Endothelial cell of umbilical vein (primary cell): ENCODE measurements around the gene ZNF254. TPM values are rescaled to one million over a fixed set of nuclear protein-coding genes. Genes with fewer than 3 reads are reported as not detected.

Experiments used
- BruUV-seq: library from RNA; stranded (reverse); fragments of 400-500 nt; replicated peaks from 2 replicates; lab custom pipeline; 2021; lab: Mats Ljungman, UMichigan
- CTCF ChIA-PET: fragments of 300-600, 350-600 bp; sonication (Branson Sonifier 250); formaldehyde crosslinking; loops from one replicate; lab custom pipeline; 2021; ENCODE audit warnings: antibody characterized with exemption, inconsistent platforms; lab: Charles Lee
- POLR2A ChIA-PET: fragments of 300-600, 350-600 bp; sonication (Branson Sonifier 250); formaldehyde crosslinking; loops from one replicate; lab custom pipeline; 2021; ENCODE audit warnings: antibody characterized with exemption, inconsistent platforms; lab: Charles Lee
- DNase-seq: peaks from one replicate; pipeline ENCODE4 v3.0.0-alpha.2; 2011; ENCODE audit warnings: low read depth, low spot score
- FAIRE-seq: peaks from 2 replicates; lab custom pipeline; 2011; peaks lifted over from hg19 to GRCh38; lab: Jason Lieb, UNC
- H2AFZ ChIP-seq: 2 replicates; pipeline ENCODE4 v1.6.0; 2012; ENCODE audit warnings: low read depth, low read length, control low read depth, inconsistent platforms
- H3K27ac ChIP-seq: 2 replicates; pipeline ENCODE4 v1.5.1; 2011; ENCODE audit warnings: low read depth, mild to moderate bottlenecking, control low read depth, low read length, moderate library complexity; ENCODE audit not compliant: insufficient read depth
- H3K27me3 ChIP-seq, 2 experiments: 2 replicates each; pipeline versions ENCODE4 v1.6.0 to v1.6.1; 2011; ENCODE audit warnings: low read length in 2 of 2, mixed read lengths in 1 of 2; ENCODE audit not compliant: control insufficient read depth in 2 of 2, insufficient read depth in 2 of 2
- H3K36me3 ChIP-seq, 2 experiments: 2 replicates in 1 of 2; 3 replicates in 1 of 2; pipeline ENCODE4 v1.5.1; 2011; ENCODE audit warnings: low read length in 2 of 2, mild to moderate bottlenecking in 1 of 2, moderate library complexity in 1 of 2; ENCODE audit not compliant: control insufficient read depth in 2 of 2, insufficient read depth in 2 of 2; ENCODE audit errors: extremely low read depth in 1 of 2
- H3K4me1 ChIP-seq: 3 replicates; pipeline ENCODE4 v1.5.1; 2011; ENCODE audit warnings: mild to moderate bottlenecking, low read length; ENCODE audit not compliant: control insufficient read depth, insufficient read depth; ENCODE audit errors: extremely low read depth
- H3K4me2 ChIP-seq: 2 replicates; pipeline ENCODE4 v1.6.1; 2011; ENCODE audit warnings: low read length, control low read depth, mixed read lengths; ENCODE audit not compliant: insufficient read depth
- H3K4me3 ChIP-seq, 3 experiments: fragments of 200-600 bp in 1 of 3; sonication (generic), shearing (Covaris generic) in 1 of 3; replicated peaks in 1 of 3; 2 replicates each; pipeline ENCODE4 v1.5.1; 2011 to 2016; ENCODE audit warnings: control low read depth in 3 of 3, low read length in 3 of 3, mild to moderate bottlenecking in 2 of 3, inconsistent platforms in 1 of 3, low read depth in 1 of 3, moderate library complexity in 1 of 3; ENCODE audit not compliant: insufficient read depth in 1 of 3
- H3K79me2 ChIP-seq: 2 replicates; pipeline ENCODE4 v1.6.0; 2012; ENCODE audit warnings: low read length, inconsistent platforms; ENCODE audit not compliant: control insufficient read depth, insufficient read depth
- H3K9ac ChIP-seq: replicated peaks from 2 replicates; pipeline ENCODE3; 2011; ENCODE audit warnings: low read length, control low read depth; ENCODE audit not compliant: insufficient read depth; ENCODE audit errors: extremely low read depth
- H3K9me1 ChIP-seq: replicated peaks from 3 replicates; pipeline ENCODE4 v1.6.0; 2011; ENCODE audit warnings: mild to moderate bottlenecking, low read length; ENCODE audit not compliant: control insufficient read depth, insufficient read depth; ENCODE audit errors: extremely low read depth
- H3K9me3 ChIP-seq: replicated peaks from 2 replicates; pipeline ENCODE4 v1.5.1; 2012; ENCODE audit warnings: low read length, inconsistent platforms; ENCODE audit not compliant: control insufficient read depth, insufficient read depth
- H4K20me1 ChIP-seq: replicated peaks from 2 replicates; pipeline ENCODE3; 2011; ENCODE audit warnings: mild to moderate bottlenecking, low read length; ENCODE audit not compliant: control insufficient read depth, insufficient read depth; ENCODE audit errors: extremely low read depth
- CTCF ChIP-seq, 2 donors: IDR thresholded peaks; 1 replicate in 1 of 2; 2 replicates in 1 of 2; pipeline ENCODE4 v1.5.1; 2011; ENCODE audit warnings: low read length in 2 of 2, mild to moderate bottlenecking in 2 of 2, moderate library complexity in 2 of 2, control low read depth in 1 of 2, inconsistent platforms in 1 of 2, low read depth in 1 of 2; ENCODE audit not compliant: insufficient read depth in 1 of 2; ENCODE audit errors: extremely low read depth in 1 of 2
- EZH2 ChIP-seq: IDR thresholded peaks from 2 replicates; pipeline ENCODE4 v1.6.1; 2012; ENCODE audit warnings: borderline replicate concordance, low read depth, mild to moderate bottlenecking, moderate library complexity, low read length, inconsistent platforms; ENCODE audit not compliant: severe bottlenecking
- FOS ChIP-seq: IDR thresholded peaks from 2 replicates; pipeline ENCODE4 v1.6.1; 2011; ENCODE audit warnings: mild to moderate bottlenecking, low read length, moderate library complexity, borderline replicate concordance; ENCODE audit not compliant: insufficient read depth
- GATA2 ChIP-seq: IDR thresholded peaks from 2 replicates; pipeline ENCODE4 v1.7.0; 2011; ENCODE audit warnings: low read depth, mild to moderate bottlenecking, moderate library complexity, mixed read lengths, low read length; ENCODE audit not compliant: insufficient read length, insufficient read depth
- JUN ChIP-seq: IDR thresholded peaks from 2 replicates; pipeline ENCODE4 v1.6.1; 2011; ENCODE audit warnings: borderline replicate concordance, low read depth; ENCODE audit not compliant: insufficient read length, insufficient read depth
- MAX ChIP-seq: IDR thresholded peaks from 2 replicates; pipeline ENCODE4 v1.6.1; 2011; ENCODE audit not compliant: insufficient read depth, insufficient read length
- MYC ChIP-seq: IDR thresholded peaks from one replicate; pipeline ENCODE4 v1.6.1; 2011; ENCODE audit warnings: mild to moderate bottlenecking, low read depth, low read length
- POLR2A ChIP-seq: IDR thresholded peaks from 2 replicates; pipeline ENCODE4 v1.6.1; 2012; ENCODE audit warnings: low read depth, mild to moderate bottlenecking, control low read depth, low read length
- POLR2AphosphoS5 ChIP-seq: IDR thresholded peaks from 2 replicates; pipeline ENCODE4 v1.6.1; 2012; ENCODE audit warnings: low read depth, mild to moderate bottlenecking, control low read depth, low read length, moderate library complexity; ENCODE audit not compliant: insufficient read depth
- dilution Hi-C: fragments of 300-500 bp; cut with MboI; formaldehyde crosslinking; loops from one replicate; pipeline ENCODE4 v1.15.0; 2019; ENCODE audit warnings: low sequenced_read_pairs; ENCODE audit not compliant: extremely low pct_ligation_motif_present
- intact Hi-C: fragments of 100-400 bp; cut with micrococcal nuclease; formaldehyde crosslinking; loops from one replicate; pipeline ENCODE4 v1.10.0; 2022
- polyA plus RNA-seq, 4 experiments: library from polyadenylated mRNA; depleted of rRNA in 3 of 4; stranded (reverse) in 3 of 4; unstranded in 1 of 4; fragments of >200 nt; gene quantifications; 2 replicates each; pipeline versions ENCODE4 v1.2.1 to v1.2.3, GENCODE V29; 2011 to 2012; ENCODE audit warnings: missing spikeins in 1 of 4
- total RNA-seq: library from RNA; stranded (reverse); gene quantifications from 2 replicates; pipeline ENCODE4 v1.2.3, GENCODE V29; 2021

The ZNF254 gene
- total and polyA plus RNA-seq, 2 donors (not counting 3 experiments of a cell fraction or from before 2014, with no cell fraction given), result 4.9 to 16.0 TPM

GRCh38 chr19:24065865-24066604 lies 21.0 kb upstream of the ZNF254 start:
- Histone ChIP-seq H3K36me3 (peaks cover 2 to 10% of the 10 kb centered on the region in 2 experiments), H3K9ac (no peak overlapping the region), H3K4me1 (no peaks in the 10 kb centered on the region), H3K79me2 (no peaks in the 10 kb centered on the region), H3K4me2 (no peak overlapping the region), H3K4me3 (no peak overlapping the region), H3K9me3 (no peaks in the 10 kb centered on the region), H3K9me1 (no peaks in the 10 kb centered on the region), H2AFZ (no peak overlapping the region), H3K27me3 (no peaks in the 10 kb centered on the region), H4K20me1 (no peaks in the 10 kb centered on the region), H3K27ac (no peak overlapping the region)
- FAIRE-seq (no peak), DNase-seq (no peak)
- POLR2A ChIA-PET, result no interaction called here
- no TSS peak for BruUV-seq
- intact Hi-C loops, result no loop called here
- CTCF ChIA-PET, result no interaction called here
- TF ChIP-seq FOS, result no peak
- TF ChIP-seq POLR2A, result no peak
- no peak for TF ChIP-seq JUN
- no peak for TF ChIP-seq EZH2
- no peak for TF ChIP-seq MAX
- TF ChIP-seq MYC, result no peak
- no peak for TF ChIP-seq CTCF (IDR thresholded peaks at IDR 0.05; ENCODE audit: extremely low read depth in 1 of 2, insufficient read depth in 1 of 2, low read depth in 1 of 2, low read length in 2 of 2)
- no peak for TF ChIP-seq GATA2
- TF ChIP-seq POLR2AphosphoS5, result no peak
- dilution Hi-C loops, result no loop called here
